ENCODE results near the gene SIRPD. TPM values are rescaled to one million over a fixed set of nuclear protein-coding genes. Genes with fewer than 3 reads are reported as not detected.

Gene SIRPD
- total and polyA plus RNA-seq, 2 of the 8 experiments (the other 6 are each of a cell fraction or from before 2014, with no cell fraction given), result not detected

- TF ChIP-seq YY1 (IDR thresholded peaks at IDR 0.05; ENCODE audit: low read depth, low read length) (no peak), SAP30 (IDR thresholded peaks at IDR 0.05; ENCODE audit: insufficient read depth, insufficient replicate concordance, low read length) (no peak), KDM1A (IDR thresholded peaks at IDR 0.05; ENCODE audit: borderline replicate concordance, low read length) (no peak), SP2 (IDR thresholded peaks at IDR 0.05; ENCODE audit: low read length) (no peak), SRF (IDR thresholded peaks at IDR 0.05; ENCODE audit: low read depth, low read length) (no peak), CHD2 (IDR thresholded peaks at IDR 0.05; ENCODE audit: low read length) (no peak), NRF1 (IDR thresholded peaks at IDR 0.05; ENCODE audit: low read depth, low read length) (no peak), KDM5A (IDR thresholded peaks at IDR 0.05; ENCODE audit: low read length) (no peak), HDAC2 (IDR thresholded peaks at IDR 0.05; ENCODE audit: borderline replicate concordance in 1 of 2, low read depth in 2 of 2, low read length in 2 of 2) (no peak), CEBPB (IDR thresholded peaks at IDR 0.05; ENCODE audit: low read depth, low read length) (no peak), HDAC6 (IDR thresholded peaks at IDR 0.05; ENCODE audit: low read depth, low read length) (no peak), KDM4A (IDR thresholded peaks at IDR 0.05; ENCODE audit: low read depth, low read length, severe bottlenecking) (no peak), FOSL1 (IDR thresholded peaks at IDR 0.05; ENCODE audit: insufficient read depth, low read depth, low read length) (no peak), CHD1 (IDR thresholded peaks at IDR 0.05; ENCODE audit: low read depth, low read length) (no peak), SIRT6 (IDR thresholded peaks at IDR 0.05; ENCODE audit: low read length) (no peak)
These were observed 40.5 kb downstream of the SIRPD start for GRCh38 chr20:1517010-1517409.

More at GRCh38 chr20:1517010-1517409, 40.5 kb downstream of the SIRPD start:
- H2BK5ac ChIP-seq (ENCODE audit: low read depth, low read length), result no peak overlapping the region
- FAIRE-seq (no peak), DNase-seq (ENCODE audit: low read depth in 1 of 2, low spot score in 2 of 2) (no peak)
- H3K18ac ChIP-seq (ENCODE audit: extremely low read depth, low read length), result no peak overlapping the region
- peak overlapping the region; percentile 84; the same call in 1 of the 2 replicates for H2AFZ ChIP-seq (ENCODE audit: low read length)
- no peak overlapping the region for H4K8ac ChIP-seq (ENCODE audit: extremely low read depth, insufficient read depth, low read length)
- H2BK20ac ChIP-seq (ENCODE audit: low read length), result no peak overlapping the region
- no peak overlapping the region for H3K4me2 ChIP-seq (ENCODE audit: insufficient read depth in 1 of 2, low read depth in 2 of 2, low read length in 2 of 2)
- no peak overlapping the region for H3K27ac ChIP-seq (ENCODE audit: low read depth, low read length)
- H3K79me2 ChIP-seq (ENCODE audit: control insufficient read depth in 1 of 2, insufficient read depth in 2 of 2, low read length in 2 of 2), result no peaks in the 10 kb centered on the region
- H3K56ac ChIP-seq (replicated peaks; ENCODE audit: insufficient read length, low read depth, low read length), result no peak overlapping the region
- H3K4me1 ChIP-seq (replicated peaks in 1 of 4; ENCODE audit: control insufficient read depth in 3 of 4, insufficient read depth in 4 of 4, low read length in 3 of 4), result peaks cover 0 to 5% (median 0%) of the 10 kb centered on the region in 4 experiments; a peak in 2 of 7 replicates
- H3K14ac ChIP-seq (ENCODE audit: insufficient read length), result no peak overlapping the region
- H2BK15ac ChIP-seq (ENCODE audit: low read length), result no peak overlapping the region
- no peak overlapping the region for H2BK120ac ChIP-seq (replicated peaks; ENCODE audit: low read depth, low read length)
- H3K9me3 ChIP-seq (ENCODE audit: insufficient read depth in 2 of 2, low read depth in 1 of 2, low read length in 1 of 2), result no peaks in the 10 kb centered on the region
- WGBS, 2 experiments (ENCODE audit: extremely low coverage in 1 of 2, insufficient coverage in 1 of 2, insufficient read length in 1 of 2, insufficient replicate concordance in 2 of 2, low coverage in 1 of 2, low lambda C conversion rate in 2 of 2, missing lambda C conversion rate in 1 of 2), result 85% methylated on average over 5 of the region's 5 CpGs; no CpG with 5 or more reads in 1 of the 2 experiments
- H3K27me3 ChIP-seq (replicated peaks in 1 of 4; ENCODE audit: control insufficient read depth in 3 of 4, extremely low read depth in 1 of 4, insufficient read depth in 3 of 4, low read length in 3 of 4), result peaks cover 0 to 3% (median 0%) of the 10 kb centered on the region in 4 experiments; a peak in 2 of 7 replicates
- no peak overlapping the region for H3K23ac ChIP-seq (ENCODE audit: insufficient read length)
- no peak overlapping the region for H4K5ac ChIP-seq (ENCODE audit: insufficient read length, low read depth, low read length)
- no peaks in the 10 kb centered on the region; the same call in 1 of the 2 replicates for H3K23me2 ChIP-seq (ENCODE audit: low read depth, low read length)
- CTCF ChIA-PET (ENCODE audit: partially characterized antibody), result interaction anchor here (1.4 to 1.6 kb wide), 2 partner anchors 8 to 13 kb away, joined by 4 to 6 read pairs; no protein-coding TSS in a partner anchor
- H4K91ac ChIP-seq (replicated peaks; ENCODE audit: insufficient read length, low read length), result no peak overlapping the region
- H4K20me1 ChIP-seq (replicated peaks in 1 of 2; ENCODE audit: control insufficient read depth in 1 of 2, insufficient read depth in 2 of 2, low read length in 2 of 2), result no peaks in the 10 kb centered on the region
- H3K36me3 ChIP-seq (ENCODE audit: control insufficient read depth in 2 of 4, insufficient read depth in 4 of 4, low read length in 3 of 4), result no peaks in the 10 kb centered on the region
- no peaks in the 10 kb centered on the region for H3K79me1 ChIP-seq (ENCODE audit: low read depth, low read length)
- no peak overlapping the region for H3K4ac ChIP-seq (replicated peaks; ENCODE audit: insufficient read length, low read depth, low read length)
- POLR2A ChIA-PET (ENCODE audit: partially characterized antibody), result interaction anchor here (0.6 to 1.7 kb wide), 2 partner anchors 13 to 16 kb away, joined by 3 to 4 read pairs; no protein-coding TSS in a partner anchor
- no peak overlapping the region for H2BK12ac ChIP-seq (ENCODE audit: low read depth, low read length)
- no peak overlapping the region for H3K4me3 ChIP-seq (ENCODE audit: extremely low read depth in 1 of 4, insufficient read depth in 2 of 4, low read depth in 3 of 4, low read length in 4 of 4)
- no peak overlapping the region for H3K9ac ChIP-seq (replicated peaks in 1 of 4; ENCODE audit: extremely low read depth in 1 of 4, low read depth in 3 of 4, low read length in 3 of 4)
- no peak overlapping the region for H2AK5ac ChIP-seq (ENCODE audit: low read depth, low read length)

All from H1 (cell line).